ENCODE results near the gene PIK3AP1. TPM values are rescaled to one million over a fixed set of nuclear protein-coding genes. Genes with fewer than 3 reads are reported as not detected.

PIK3AP1 gene
- total RNA-seq, 1 donor from 2014 or later: 0.49 TPM

DNA sequence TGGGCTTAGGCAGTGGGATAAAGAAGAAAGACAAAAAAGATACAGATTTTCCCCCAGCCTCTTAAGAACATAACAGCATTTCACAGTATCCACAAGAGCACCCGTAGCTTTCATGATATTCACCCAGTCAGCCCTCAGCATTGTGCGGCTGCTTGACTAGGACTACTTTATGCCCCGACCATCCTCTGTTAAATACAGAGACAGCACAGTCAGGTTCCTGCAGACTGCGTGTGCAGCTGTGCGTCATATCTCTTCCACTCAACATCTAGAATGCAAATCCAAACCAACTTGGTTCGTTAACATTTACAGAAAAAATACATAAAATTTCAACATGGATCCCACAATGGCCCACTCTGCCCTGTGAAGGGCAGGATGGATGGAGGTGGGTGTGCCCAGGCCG is 33.8 kb downstream of the PIK3AP1 start:
- H3K27ac Mint-ChIP-seq (ENCODE audit: unreplicated experiment): no peak overlapping the region
- no peaks in the 10 kb centered on the region for H3K9me3 Mint-ChIP-seq (ENCODE audit: unreplicated experiment)
- TF ChIP-seq, protein P1, sequence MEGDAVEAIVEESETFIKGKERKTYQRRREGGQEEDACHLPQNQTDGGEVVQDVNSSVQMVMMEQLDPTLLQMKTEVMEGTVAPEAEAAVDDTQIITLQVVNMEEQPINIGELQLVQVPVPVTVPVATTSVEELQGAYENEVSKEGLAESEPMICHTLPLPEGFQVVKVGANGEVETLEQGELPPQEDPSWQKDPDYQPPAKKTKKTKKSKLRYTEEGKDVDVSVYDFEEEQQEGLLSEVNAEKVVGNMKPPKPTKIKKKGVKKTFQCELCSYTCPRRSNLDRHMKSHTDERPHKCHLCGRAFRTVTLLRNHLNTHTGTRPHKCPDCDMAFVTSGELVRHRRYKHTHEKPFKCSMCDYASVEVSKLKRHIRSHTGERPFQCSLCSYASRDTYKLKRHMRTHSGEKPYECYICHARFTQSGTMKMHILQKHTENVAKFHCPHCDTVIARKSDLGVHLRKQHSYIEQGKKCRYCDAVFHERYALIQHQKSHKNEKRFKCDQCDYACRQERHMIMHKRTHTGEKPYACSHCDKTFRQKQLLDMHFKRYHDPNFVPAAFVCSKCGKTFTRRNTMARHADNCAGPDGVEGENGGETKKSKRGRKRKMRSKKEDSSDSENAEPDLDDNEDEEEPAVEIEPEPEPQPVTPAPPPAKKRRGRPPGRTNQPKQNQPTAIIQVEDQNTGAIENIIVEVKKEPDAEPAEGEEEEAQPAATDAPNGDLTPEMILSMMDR (IDR thresholded peaks at IDR 0.05; ENCODE audit: partially characterized antibody, unreplicated experiment): no peak
- no peak overlapping the region for H3K4me3 Mint-ChIP-seq (ENCODE audit: unreplicated experiment)
- DNase-seq: no peak
- peaks cover 2% of the 10 kb centered on the region for H3K27me3 Mint-ChIP-seq (ENCODE audit: unreplicated experiment)
- H3K36me3 Mint-ChIP-seq (ENCODE audit: unreplicated experiment): peaks cover 7% of the 10 kb centered on the region
- H3K4me1 Mint-ChIP-seq (ENCODE audit: low read depth, unreplicated experiment): no peaks in the 10 kb centered on the region

DNA sequence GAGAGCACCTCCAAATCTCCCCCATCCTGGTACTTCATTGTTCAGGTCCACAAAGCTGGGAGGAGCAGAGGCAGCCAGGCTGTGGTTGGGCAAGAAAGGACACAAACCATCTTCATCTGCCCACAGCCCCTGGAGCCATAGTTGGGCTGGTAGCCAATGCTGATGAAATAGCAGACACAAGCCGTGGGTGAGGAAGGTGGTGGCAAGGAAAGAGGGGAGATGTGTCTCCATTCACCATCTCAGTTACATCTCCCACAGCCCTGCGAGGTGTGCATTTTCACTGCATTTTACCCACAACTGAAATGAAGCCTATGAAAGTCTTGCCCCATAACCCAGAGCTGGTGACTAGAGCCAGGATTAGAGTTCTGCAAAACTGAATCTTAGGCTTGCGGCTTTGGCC is 35.0 kb downstream of the PIK3AP1 start:
- H3K9me3 Mint-ChIP-seq (ENCODE audit: unreplicated experiment): no peaks in the 10 kb centered on the region
- no peak overlapping the region for H3K27ac Mint-ChIP-seq (ENCODE audit: unreplicated experiment)
- peaks cover 3% of the 10 kb centered on the region for H3K36me3 Mint-ChIP-seq (ENCODE audit: unreplicated experiment)
- H3K4me3 Mint-ChIP-seq (ENCODE audit: unreplicated experiment): no peak overlapping the region
- no peaks in the 10 kb centered on the region for H3K27me3 Mint-ChIP-seq (ENCODE audit: unreplicated experiment)
- TF ChIP-seq, protein P1 (IDR thresholded peaks at IDR 0.05; ENCODE audit: partially characterized antibody, unreplicated experiment): no peak
- no peaks in the 10 kb centered on the region for H3K4me1 Mint-ChIP-seq (ENCODE audit: low read depth, unreplicated experiment)
- no peak for DNase-seq

DNA sequence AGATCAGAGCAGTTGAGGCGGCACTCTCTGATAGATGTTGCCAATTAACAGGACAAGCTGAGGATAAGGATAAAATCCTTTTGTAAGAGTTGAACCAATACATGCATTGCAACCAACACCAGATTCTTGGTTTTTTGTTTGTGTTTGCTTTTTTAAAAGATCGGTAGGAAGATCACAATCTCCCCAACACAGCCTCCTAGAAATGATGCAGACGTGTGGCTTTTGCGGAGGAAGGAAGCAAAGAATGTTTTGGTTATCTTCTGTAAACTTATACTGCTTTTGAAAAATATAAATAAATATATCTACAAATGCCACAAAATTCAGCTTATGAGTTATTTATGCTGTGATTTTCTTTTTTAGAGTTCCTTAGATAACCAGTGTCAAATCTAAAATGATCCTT is 35.5 kb downstream of the PIK3AP1 start:
- Mint-ChIP-seq H3K27ac (ENCODE audit: unreplicated experiment) (no peak overlapping the region), H3K4me3 (ENCODE audit: unreplicated experiment) (no peak overlapping the region), H3K9me3 (ENCODE audit: unreplicated experiment) (no peaks in the 10 kb centered on the region), H3K4me1 (ENCODE audit: low read depth, unreplicated experiment) (no peaks in the 10 kb centered on the region), H3K27me3 (ENCODE audit: unreplicated experiment) (no peaks in the 10 kb centered on the region), H3K36me3 (ENCODE audit: unreplicated experiment) (peaks cover 2% of the 10 kb centered on the region)
- TF ChIP-seq, protein P1 (IDR thresholded peaks at IDR 0.05; ENCODE audit: partially characterized antibody, unreplicated experiment): no peak
- no peak for DNase-seq

DNA sequence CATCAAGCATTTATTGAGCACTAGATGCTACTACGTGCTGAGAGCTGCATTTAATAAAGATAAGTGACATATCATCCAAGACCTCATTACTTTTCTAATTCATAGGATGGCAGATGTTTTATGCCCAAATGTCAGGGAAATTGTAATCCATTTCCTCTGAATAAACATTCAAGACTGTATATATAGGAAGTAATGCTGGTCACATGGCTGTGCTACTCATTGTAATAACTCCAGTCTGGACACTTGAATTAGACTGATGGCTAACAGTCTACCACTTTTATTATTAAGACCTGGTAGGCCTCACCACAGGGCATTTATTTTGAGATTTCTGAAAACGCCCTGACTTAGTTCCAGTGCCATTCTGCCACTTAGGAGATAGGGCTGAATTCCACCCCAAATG is 36.6 kb downstream of the PIK3AP1 start:
- Mint-ChIP-seq H3K27me3 (ENCODE audit: unreplicated experiment) (no peaks in the 10 kb centered on the region), H3K9me3 (ENCODE audit: unreplicated experiment) (no peaks in the 10 kb centered on the region), H3K4me1 (ENCODE audit: low read depth, unreplicated experiment) (no peaks in the 10 kb centered on the region), H3K4me3 (ENCODE audit: unreplicated experiment) (no peak overlapping the region), H3K36me3 (ENCODE audit: unreplicated experiment) (no peaks in the 10 kb centered on the region), H3K27ac (ENCODE audit: unreplicated experiment) (no peak overlapping the region)
- DNase-seq: no peak
- TF ChIP-seq, protein P1 (IDR thresholded peaks at IDR 0.05; ENCODE audit: partially characterized antibody, unreplicated experiment): no peak

DNA sequence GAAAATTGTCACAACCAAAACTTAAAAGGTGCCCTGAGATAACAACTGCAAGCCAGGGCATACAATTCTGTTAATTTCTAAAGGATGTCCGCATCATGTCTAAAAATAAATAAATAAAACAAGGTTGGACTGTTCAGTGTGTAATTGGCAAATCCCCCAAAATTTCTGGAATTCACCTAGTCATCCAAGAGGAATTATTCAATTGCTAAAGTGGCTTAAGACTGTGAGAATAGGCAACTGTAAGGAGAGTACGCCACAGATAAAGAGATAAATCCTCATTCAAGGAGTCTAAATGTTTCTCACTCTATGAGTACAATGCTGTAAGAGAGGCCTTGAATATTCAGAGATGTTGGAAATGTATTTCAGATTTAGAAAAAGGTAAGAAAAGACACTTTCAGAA is 37.2 kb downstream of the PIK3AP1 start:
- no peak overlapping the region for H3K27ac Mint-ChIP-seq (ENCODE audit: unreplicated experiment)
- no peaks in the 10 kb centered on the region for H3K4me1 Mint-ChIP-seq (ENCODE audit: low read depth, unreplicated experiment)
- TF ChIP-seq, protein P1 (IDR thresholded peaks at IDR 0.05; ENCODE audit: partially characterized antibody, unreplicated experiment): no peak
- no peak for DNase-seq
- no peaks in the 10 kb centered on the region for H3K36me3 Mint-ChIP-seq (ENCODE audit: unreplicated experiment)
- no peaks in the 10 kb centered on the region for H3K9me3 Mint-ChIP-seq (ENCODE audit: unreplicated experiment)
- no peak overlapping the region for H3K4me3 Mint-ChIP-seq (ENCODE audit: unreplicated experiment)
- H3K27me3 Mint-ChIP-seq (ENCODE audit: unreplicated experiment): no peaks in the 10 kb centered on the region

All from glutamatergic neuron (in vitro differentiated cells).